Measurements from ENCODE around the gene RABGGTA. TPM values are rescaled to one million over a fixed set of nuclear protein-coding genes. Genes with fewer than 3 reads are reported as not detected.

The RABGGTA gene
- total and polyA plus RNA-seq, 10 of the 15 experiments (the other 5 are each of a cell fraction or from before 2014, with no cell fraction given) = 19.1 to 75.6 (median 46.9) TPM

DNA sequence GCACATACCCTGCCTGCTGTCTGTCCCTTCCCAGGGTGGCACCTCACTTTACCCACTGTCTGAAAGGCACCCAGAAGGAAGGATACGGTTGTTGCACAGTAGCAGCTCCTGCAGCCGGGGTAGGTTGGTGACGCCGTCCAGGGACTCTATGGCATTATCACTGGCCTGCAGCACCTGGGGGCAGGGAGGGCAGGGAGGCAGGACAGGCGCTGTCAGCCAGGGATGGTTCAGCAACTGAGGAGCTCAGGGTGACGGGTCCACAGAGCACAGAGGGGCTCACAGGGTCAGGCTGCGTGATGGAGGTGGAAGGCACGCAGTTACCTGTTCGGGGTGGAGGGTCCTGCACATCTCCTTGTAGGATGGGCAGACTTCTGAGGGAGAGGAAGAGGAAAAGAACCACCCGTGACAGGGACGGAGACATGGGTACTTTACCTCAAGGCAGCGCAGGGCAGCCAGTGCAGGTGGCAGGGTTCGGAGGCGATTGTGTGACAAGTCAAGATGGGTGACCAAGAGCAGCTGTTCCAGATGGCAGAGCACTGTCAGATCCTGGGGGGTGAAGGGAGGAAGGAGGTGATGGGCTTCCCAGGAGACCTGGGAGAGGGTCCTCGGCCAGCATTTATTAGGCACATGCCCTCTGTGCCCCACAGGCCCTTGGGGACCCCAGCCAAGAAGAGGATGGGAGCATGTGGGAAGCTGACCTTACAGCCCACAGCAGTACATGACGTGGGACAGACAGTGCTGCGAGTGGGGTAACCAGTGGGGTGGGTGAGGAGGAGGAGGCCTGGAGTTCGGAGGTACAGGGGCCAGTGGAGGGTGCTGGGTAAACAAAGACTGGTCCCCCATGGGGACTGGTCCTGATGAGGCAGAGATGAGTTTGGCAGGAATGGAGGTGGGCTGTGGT is 4.8 kb downstream of the RABGGTA start:
- FAIRE-seq (no peak), DNase-seq (ENCODE audit: low read depth, low spot score) (no peak), ATAC-seq (no peak)
- ChIA-PET CTCF (no interaction called here), POLR2A (interaction anchor here (10.9 kb wide), 1 partner anchor 22 kb away, joined by 171 read pairs; the partner anchor contains the start of gene TINF2), RAD21 (ENCODE audit: unreplicated experiment) (interaction anchor here (2.0 kb wide), 1 partner anchor 24 kb away, joined by 8 read pairs; the partner anchor contains the start of gene TINF2), SMC1A (ENCODE audit: uncharacterized antibody, unreplicated experiment) (interaction anchor here (2.8 kb wide), 1 partner anchor 20 kb away, joined by 14 read pairs; no protein-coding TSS in a partner anchor)
- Histone ChIP-seq H3K27ac (ENCODE audit: control insufficient read depth, insufficient read depth) (no peak overlapping the region), H3K4me2 (ENCODE audit: control insufficient read depth, insufficient read depth) (no peak overlapping the region), H3K79me2 (ENCODE audit: control insufficient read depth, insufficient read depth, low read length) (peaks cover 9% of the 10 kb centered on the region), H2AFZ (ENCODE audit: control insufficient read depth, low read depth, low read length) (no peak overlapping the region), H3K36me3 (ENCODE audit: control insufficient read depth in 2 of 2, insufficient read depth in 2 of 2, low read length in 1 of 2) (peaks cover 3 to 18% of the 10 kb centered on the region in 2 experiments; a peak in 3 of 4 replicates), H3K9me3 (replicated peaks; ENCODE audit: control insufficient read depth, insufficient read depth, low read length) (no peaks in the 10 kb centered on the region), H3K9ac (ENCODE audit: control insufficient read depth, insufficient read depth, low read length) (no peak overlapping the region), H3K27me3 (replicated peaks in 1 of 2; ENCODE audit: control insufficient read depth in 2 of 2, insufficient read depth in 2 of 2, low read length in 1 of 2) (no peaks in the 10 kb centered on the region), H4K20me1 (ENCODE audit: control insufficient read depth, insufficient read depth) (no peaks in the 10 kb centered on the region), H3K4me1 (ENCODE audit: control insufficient read depth, insufficient read depth, low read length) (peaks cover 3% of the 10 kb centered on the region; the same call in 1 of the 2 replicates), H3K4me3 (no peak overlapping the region)
- intact Hi-C loops (cut with micrococcal nuclease; ENCODE audit: unreplicated experiment) (no loop called here), in situ Hi-C loops (cut with MboI) (no loop called here)
- BruUV-seq (replicated peaks) = no TSS peak
- 87% methylated on average over 18 of the region's 18 CpGs for WGBS (ENCODE audit: insufficient coverage, insufficient replicate concordance, low lambda C conversion rate, missing lambda C conversion rate)
- TF ChIP-seq CHD4 (IDR thresholded peaks at IDR 0.05) (no peak), GATAD2B (conservative IDR thresholded peaks at IDR 0.05; ENCODE audit: low read depth) (no peak), ESRRA (IDR thresholded peaks at IDR 0.05; ENCODE audit: low read length) (no peak), SUPT20H (IDR thresholded peaks at IDR 0.05; ENCODE audit: borderline replicate concordance, control insufficient read depth, low read depth, low read length) (no peak), BACH1 (IDR thresholded peaks at IDR 0.05; ENCODE audit: borderline replicate concordance) (no peak), MTA3 (IDR thresholded peaks at IDR 0.05; ENCODE audit: borderline replicate concordance, low read length) (no peak), HDAC6 (IDR thresholded peaks at IDR 0.05; ENCODE audit: unreplicated experiment) (no peak), CREB1 (IDR thresholded peaks at IDR 0.05; ENCODE audit: low read depth) (no peak)
- TF ChIP-seq, protein P1, sequence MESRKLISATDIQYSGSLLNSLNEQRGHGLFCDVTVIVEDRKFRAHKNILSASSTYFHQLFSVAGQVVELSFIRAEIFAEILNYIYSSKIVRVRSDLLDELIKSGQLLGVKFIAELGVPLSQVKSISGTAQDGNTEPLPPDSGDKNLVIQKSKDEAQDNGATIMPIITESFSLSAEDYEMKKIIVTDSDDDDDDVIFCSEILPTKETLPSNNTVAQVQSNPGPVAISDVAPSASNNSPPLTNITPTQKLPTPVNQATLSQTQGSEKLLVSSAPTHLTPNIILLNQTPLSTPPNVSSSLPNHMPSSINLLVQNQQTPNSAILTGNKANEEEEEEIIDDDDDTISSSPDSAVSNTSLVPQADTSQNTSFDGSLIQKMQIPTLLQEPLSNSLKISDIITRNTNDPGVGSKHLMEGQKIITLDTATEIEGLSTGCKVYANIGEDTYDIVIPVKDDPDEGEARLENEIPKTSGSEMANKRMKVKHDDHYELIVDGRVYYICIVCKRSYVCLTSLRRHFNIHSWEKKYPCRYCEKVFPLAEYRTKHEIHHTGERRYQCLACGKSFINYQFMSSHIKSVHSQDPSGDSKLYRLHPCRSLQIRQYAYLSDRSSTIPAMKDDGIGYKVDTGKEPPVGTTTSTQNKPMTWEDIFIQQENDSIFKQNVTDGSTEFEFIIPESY (IDR thresholded peaks at IDR 0.05) = no peak
- TF ChIP-seq, protein P2, sequence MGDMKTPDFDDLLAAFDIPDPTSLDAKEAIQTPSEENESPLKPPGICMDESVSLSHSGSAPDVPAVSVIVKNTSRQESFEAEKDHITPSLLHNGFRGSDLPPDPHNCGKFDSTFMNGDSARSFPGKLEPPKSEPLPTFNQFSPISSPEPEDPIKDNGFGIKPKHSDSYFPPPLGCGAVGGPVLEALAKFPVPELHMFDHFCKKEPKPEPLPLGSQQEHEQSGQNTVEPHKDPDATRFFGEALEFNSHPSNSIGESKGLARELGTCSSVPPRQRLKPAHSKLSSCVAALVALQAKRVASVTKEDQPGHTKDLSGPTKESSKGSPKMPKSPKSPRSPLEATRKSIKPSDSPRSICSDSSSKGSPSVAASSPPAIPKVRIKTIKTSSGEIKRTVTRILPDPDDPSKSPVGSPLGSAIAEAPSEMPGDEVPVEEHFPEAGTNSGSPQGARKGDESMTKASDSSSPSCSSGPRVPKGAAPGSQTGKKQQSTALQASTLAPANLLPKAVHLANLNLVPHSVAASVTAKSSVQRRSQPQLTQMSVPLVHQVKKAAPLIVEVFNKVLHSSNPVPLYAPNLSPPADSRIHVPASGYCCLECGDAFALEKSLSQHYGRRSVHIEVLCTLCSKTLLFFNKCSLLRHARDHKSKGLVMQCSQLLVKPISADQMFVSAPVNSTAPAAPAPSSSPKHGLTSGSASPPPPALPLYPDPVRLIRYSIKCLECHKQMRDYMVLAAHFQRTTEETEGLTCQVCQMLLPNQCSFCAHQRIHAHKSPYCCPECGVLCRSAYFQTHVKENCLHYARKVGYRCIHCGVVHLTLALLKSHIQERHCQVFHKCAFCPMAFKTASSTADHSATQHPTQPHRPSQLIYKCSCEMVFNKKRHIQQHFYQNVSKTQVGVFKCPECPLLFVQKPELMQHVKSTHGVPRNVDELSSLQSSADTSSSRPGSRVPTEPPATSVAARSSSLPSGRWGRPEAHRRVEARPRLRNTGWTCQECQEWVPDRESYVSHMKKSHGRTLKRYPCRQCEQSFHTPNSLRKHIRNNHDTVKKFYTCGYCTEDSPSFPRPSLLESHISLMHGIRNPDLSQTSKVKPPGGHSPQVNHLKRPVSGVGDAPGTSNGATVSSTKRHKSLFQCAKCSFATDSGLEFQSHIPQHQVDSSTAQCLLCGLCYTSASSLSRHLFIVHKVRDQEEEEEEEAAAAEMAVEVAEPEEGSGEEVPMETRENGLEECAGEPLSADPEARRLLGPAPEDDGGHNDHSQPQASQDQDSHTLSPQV (IDR thresholded peaks at IDR 0.05) = no peak
- TF ChIP-seq, protein P3, sequence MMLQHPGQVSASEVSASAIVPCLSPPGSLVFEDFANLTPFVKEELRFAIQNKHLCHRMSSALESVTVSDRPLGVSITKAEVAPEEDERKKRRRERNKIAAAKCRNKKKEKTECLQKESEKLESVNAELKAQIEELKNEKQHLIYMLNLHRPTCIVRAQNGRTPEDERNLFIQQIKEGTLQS (IDR thresholded peaks at IDR 0.05; ENCODE audit: borderline replicate concordance, extremely low read depth, low read depth, low read length) = no peak

All from GM12878 (cell line).